ENCODE results near the gene APOD.

APOD gene

DNA sequence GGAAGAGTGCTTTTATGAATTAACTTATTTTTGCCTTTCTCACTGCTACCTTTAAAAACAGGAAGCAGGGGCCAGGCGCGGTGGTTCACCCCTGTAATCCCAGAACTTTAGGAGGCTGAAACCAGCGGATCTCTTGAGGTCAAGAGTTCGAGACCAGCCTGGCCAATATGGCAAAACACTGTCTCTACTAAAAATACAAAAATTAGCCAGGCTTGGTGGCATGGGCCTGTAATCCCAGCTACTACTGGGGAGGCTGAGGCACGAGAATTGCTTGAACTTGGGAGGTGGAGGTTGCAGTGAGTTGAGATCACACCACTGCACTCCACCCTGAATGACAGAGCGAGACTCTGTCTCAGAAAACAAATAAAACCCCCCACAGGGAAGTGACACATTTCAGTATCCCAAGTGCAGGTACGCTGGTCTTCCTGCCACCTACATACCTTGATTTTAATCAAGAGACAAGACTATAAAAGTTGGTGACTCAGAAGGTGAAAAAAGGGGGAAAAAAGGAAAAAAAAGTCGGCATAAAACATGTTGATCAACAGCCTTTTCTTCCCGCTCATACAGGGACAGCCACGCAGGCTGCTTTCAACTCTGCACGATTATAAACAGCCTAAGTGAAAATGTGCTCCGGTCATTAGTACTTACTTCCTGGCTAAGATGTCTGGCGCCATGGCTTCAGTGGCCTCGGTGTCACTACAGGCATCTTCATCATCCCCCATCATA, 59.4 kb downstream of the APOD start:
- DNase-seq (ENCODE audit: low read depth in 2 of 2), result no peak

DNA sequence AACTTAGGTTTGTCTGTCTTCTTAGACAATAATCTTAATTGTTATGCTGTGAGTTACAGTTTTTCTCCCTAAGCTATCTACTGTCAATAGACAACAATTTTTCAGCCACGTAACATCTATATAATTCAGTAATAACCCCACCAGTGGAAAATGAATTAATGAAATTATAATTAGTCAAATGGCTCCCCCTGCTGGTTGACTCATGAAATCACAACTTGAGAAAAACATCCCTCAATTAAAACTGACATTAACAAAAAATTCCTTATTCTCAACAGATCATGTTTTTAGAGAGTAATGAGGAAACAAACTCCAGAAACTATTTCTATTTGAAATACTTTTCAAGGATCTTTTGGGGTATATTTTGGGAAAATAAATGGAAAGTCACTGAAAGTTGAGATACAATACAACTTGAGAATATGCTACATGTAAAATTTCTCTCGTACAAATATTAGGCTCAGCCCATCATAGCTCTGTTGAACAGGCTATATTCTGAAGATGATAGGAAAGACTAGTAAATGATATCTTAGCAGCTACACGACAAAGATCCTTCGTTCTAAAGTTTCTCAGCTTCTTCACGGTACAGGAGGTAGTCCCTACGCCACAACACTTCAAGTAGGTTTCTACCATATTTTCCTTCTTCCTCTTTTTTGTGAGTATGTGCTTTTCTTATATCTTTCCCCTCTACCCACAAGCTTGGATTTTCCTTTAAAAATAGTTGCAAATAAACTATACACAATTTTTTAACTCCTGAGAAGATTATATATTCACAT, 61.3 kb downstream of the APOD start:
- no peak for DNase-seq (ENCODE audit: low read depth in 2 of 2)
